ENCODE results near the gene SMIM14. TPM values are rescaled to one million over a fixed set of nuclear protein-coding genes. Genes with fewer than 3 reads are reported as not detected.
"Not testable (repeated sequence)": the region's sequence is repeated elsewhere in the genome, so short reads cannot be mapped to it uniquely, and the experiment has no call there.

Gene SMIM14
- total RNA-seq, 1 experiment from 2014 or later, result 30.1 TPM

DNA sequence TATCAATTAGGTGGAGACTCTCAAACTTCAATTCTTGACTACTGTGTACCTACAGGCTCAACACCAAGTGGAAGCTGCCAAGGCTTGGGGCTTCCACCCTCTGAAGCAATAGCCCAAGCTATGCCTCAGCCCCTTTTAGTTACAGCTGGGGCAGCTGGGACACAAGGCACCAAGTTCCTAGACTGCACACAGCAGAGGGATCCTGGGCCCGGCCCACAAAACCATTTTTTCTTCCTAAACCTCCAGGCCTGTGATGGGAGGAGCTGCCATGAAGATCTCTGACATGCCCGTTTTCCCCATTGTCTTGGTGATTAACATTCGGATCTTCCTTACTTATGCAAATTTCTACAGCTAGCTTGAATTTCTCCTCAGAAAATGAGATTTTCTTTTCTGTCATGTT, 108.0 kb downstream of the SMIM14 start:
- no peak for DNase-seq (ENCODE audit: low read depth)

GRCh38 chr4:39529534-39529933, 109.1 kb downstream of the SMIM14 start:
- DNase-seq (ENCODE audit: low read depth), result no peak

- no peak for DNase-seq (ENCODE audit: low read depth)
These were observed 110.6 kb downstream of the SMIM14 start for GRCh38 chr4:39528061-39528465.

DNA sequence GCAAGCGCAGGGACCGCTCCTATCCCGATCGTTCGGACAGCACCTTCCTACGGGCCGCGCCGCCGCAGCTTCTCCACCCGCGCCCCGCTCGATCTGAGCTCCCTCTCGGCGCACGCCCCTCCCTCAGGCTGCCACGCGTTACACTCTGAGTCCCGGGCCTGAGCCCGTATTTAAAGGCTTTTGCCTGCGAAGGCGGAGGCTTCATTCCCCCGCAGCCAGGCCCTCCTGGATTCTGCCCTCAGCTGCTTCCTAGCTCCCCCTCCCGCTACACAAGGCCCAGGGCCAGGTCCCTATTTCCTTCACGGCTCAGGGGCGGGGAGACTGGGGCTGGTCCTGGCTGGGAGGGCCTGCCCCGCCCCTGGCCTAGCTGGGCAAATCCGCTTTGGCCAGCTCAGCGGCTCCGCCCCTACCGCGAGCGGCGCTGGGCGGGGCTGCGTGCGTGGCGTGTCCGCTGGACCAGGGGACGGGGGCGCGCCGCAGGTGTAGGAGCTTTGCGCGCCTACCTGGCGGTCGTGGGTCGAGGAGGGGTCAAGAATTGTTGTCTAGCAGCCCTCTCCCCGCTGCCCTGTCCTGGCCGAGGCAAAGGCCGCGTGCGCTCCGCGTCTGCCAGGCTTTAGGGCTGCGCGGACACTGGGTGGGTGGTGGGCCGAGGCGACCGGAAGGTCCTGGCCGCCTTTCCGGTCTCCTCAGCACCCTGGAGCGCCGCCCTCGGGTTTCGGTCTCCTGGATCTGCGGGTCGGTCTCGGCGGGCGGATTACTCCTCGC, 111.2 kb downstream of the SMIM14 start, which contains the start of gene UGDH:
TSS of gene UGDH (minus strand) at position 144 of the 765 bp plus-strand sequence. CDS start 5,927 bp downstream, outside the sequence.
- peak; percentile 99 for DNase-seq (ENCODE audit: low read depth)

DNA sequence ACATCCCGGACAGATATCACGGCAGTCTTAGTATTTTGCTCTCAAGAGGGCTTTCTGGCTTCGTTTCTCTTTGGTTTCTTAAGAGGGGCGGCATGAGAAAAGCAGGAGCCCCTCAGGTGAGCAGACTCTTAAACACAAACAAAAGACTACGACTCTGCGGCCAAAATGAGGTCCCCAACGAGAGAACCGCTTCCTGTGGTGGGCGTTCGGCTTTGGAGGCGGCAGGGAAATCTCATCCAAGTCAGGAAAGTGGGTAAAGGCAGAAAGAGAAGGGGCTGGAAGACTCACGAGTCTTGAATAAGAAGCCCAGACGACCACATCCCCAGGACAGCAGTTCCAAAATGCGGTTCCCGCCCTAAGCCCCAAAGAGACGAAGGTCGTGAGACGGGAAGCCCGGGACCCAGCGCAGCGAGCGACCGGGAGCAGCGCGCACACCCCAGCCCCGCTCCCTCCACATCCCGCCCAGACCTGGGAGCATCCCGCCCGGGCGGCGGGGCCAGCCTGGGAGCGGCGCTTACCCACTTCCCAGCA, 111.8 kb downstream of the SMIM14 start:
- peak; percentile 41 for DNase-seq (ENCODE audit: low read depth)

GRCh38 chr4:39525822-39526690, 112.6 kb downstream of the SMIM14 start:
- DNase-seq (ENCODE audit: low read depth), result no peak

DNA sequence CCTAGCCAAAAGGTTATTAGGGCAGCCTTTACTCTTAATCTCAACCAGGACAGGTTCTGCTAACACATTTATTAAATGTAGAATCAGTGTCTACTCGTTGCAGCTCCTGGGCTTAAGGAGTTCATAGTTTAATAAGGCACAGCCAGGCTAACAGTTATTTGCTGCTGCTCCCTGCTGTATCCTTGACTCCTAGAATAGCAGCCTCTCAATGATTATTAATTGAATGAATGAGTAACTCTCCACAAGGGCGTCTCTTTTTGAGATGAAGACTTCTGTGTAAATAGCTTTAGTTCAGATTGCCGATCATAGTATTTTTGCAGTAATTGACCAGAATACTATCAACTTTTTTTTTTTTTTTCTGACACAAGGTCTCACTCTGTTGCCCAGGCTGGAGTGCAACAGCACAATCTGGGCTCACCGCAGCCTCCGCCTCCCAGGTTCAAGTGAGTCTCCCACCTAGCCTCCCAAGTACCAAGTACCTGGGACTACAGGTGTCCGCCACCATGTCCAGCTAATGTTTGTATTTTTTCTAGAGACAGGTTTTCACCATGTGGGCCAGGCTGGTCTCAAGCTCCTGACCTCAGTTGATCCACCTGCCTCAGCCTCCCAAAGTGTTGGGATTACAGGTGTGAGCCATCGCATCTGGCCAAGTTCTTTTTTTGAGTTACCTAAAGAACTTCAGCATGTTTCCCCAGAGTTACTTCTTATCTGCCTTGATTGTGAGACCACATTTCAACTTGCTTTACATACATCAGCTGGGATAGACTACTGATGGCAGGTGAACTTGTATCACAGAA, 114.3 kb downstream of the SMIM14 start:
- no peak for DNase-seq (ENCODE audit: low read depth)

GRCh38 chr4:39522068-39522467, 116.6 kb downstream of the SMIM14 start:
- no peak for DNase-seq (ENCODE audit: low read depth)

- DNase-seq (ENCODE audit: low read depth), result peak; percentile 8
These were observed 117.3 kb downstream of the SMIM14 start for GRCh38 chr4:39521253-39521919.

GRCh38 chr4:39518484-39518883, 120.2 kb downstream of the SMIM14 start:
- DNase-seq (ENCODE audit: low read depth), result no peak

DNA sequence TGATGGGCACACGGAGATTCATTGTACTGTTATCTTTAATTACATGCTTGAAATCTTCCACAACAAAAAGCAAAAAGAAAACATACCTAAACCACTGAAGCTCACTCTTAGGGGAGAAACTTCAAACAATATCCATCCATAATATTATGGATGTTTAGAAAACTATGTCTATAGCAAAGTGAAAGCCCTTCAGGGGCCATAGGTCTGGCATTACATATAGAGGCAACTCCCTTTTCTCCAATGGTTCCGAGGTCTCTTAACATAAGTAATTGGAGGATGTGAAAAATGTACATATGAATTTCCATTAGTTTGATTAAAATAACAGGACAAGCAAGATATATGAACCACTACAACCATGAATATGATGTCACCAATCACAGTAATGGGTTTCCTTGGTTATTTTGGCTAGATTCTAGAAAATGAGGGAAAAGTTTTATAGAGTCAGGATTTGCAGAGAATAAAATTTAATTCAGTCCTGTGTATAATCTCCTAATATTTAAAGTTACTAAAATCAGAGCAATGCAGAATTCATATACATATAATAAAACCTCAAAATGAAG, 122.2 kb downstream of the SMIM14 start:
- DNase-seq (ENCODE audit: low read depth), result no peak

GRCh38 chr4:39515669-39516401, 122.8 kb downstream of the SMIM14 start:
- not testable (repeated sequence) for DNase-seq (ENCODE audit: low read depth)

- DNase-seq (ENCODE audit: low read depth), result no peak
These were observed 123.7 kb downstream of the SMIM14 start for GRCh38 chr4:39514888-39515401.

GRCh38 chr4:39514266-39514665, 124.4 kb downstream of the SMIM14 start:
- DNase-seq (ENCODE audit: low read depth), result not testable (repeated sequence)

- DNase-seq (ENCODE audit: low read depth), result no peak
These were observed 128.2 kb downstream of the SMIM14 start for GRCh38 chr4:39510348-39510929.

- DNase-seq (ENCODE audit: low read depth), result no peak
These were observed 133.1 kb downstream of the SMIM14 start for GRCh38 chr4:39505581-39505980.

DNA sequence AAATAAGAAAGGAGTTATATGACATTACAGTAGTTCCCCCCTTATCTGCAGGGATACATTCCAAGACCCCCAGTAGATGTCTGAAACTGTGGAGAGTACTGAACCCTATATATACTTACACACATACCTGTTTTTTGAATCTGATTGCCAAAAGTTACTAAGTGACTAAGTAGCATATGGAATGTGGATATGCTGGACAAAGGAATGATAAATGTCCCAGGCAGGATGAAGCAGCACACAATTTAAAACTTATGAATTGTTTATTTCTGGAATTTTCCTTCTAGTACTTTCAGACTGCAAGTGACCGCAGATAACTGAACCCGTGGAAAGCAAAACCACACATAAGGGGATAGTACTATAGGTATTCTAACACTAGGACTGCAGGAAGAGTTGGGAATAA, 134.1 kb downstream of the SMIM14 start:
- DNase-seq (ENCODE audit: low read depth), result no peak

DNA sequence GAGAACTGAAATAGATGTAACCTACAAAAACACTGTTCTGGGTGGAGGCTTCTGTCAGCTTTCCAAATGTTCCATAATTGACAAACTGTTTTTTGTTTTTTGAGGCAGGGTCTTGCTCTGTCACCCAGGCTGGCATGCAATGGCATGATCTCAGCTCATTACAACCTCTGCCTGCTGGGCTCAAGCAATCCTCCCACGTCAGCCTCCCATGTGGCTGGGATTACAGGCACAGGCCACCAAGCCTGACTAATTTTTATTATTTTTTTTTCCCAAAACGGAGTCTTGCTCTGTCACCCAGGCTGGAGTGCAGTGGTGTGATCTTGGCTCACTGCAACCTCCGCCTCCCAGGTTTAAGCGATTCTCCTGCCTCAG, 136.0 kb downstream of the SMIM14 start:
- DNase-seq (ENCODE audit: low read depth), result not testable (repeated sequence)

GRCh38 chr4:39502019-39502663, 136.5 kb downstream of the SMIM14 start:
- DNase-seq (ENCODE audit: low read depth), result no peak

All from Daoy (cell line).